PC-9 (cell line): ENCODE data around the gene KCNK15. TPM values are rescaled to one million over a fixed set of nuclear protein-coding genes. Genes with fewer than 3 reads are reported as not detected.

Experiments
- BruUV-seq: library from RNA; stranded (reverse); fragments of 400-500 nt; replicated peaks from 2 replicates; lab custom pipeline; 2021; lab: Mats Ljungman, UMichigan
- CTCF ChIA-PET: fragments of 300-600 bp; sonication (Branson Sonifier 250); formaldehyde crosslinking; loops from one replicate; lab custom pipeline; 2022; ENCODE audit warnings: antibody characterized with exemption; lab: Charles Lee
- POLR2A ChIA-PET: fragments of 300-600 bp; sonication (Branson Sonifier 250); formaldehyde crosslinking; loops from one replicate; lab custom pipeline; 2022; ENCODE audit warnings: antibody characterized with exemption; ENCODE audit not compliant: unreplicated experiment; lab: Charles Lee
- DNase-seq, 2 experiments: peaks; one replicate each; pipeline versions ENCODE4 v3.0.0 to v3.0.0-alpha.2; 2015 to 2022; ENCODE audit warnings: mixed read lengths in 1 of 2
- H2AFZ ChIP-seq: fragments of 200-600 bp; sonication (generic); 2 replicates; pipeline ENCODE4 v1.8.1; 2017; ENCODE audit warnings: antibody characterized with exemption
- H3F3A ChIP-seq: fragments of 200-600 bp; sonication (generic); 2 replicates; pipeline ENCODE4 v1.8.1; 2017; ENCODE audit warnings: antibody characterized with exemption, mild to moderate bottlenecking, low read depth; ENCODE audit not compliant: insufficient read depth
- H3K27ac ChIP-seq: fragments of 200-600 bp; sonication (generic); 2 replicates; pipeline ENCODE4 v1.6.1; 2016; ENCODE audit warnings: mixed run types
- H3K27me3 ChIP-seq: fragments of 200-600 bp; sonication (generic); 2 replicates; pipeline ENCODE4 v1.6.1; 2016; ENCODE audit warnings: low read depth, mixed run types; ENCODE audit not compliant: insufficient read depth
- H3K36me3 ChIP-seq: fragments of 200-600 bp; sonication (generic); 2 replicates; pipeline ENCODE4 v1.6.1; 2016; ENCODE audit warnings: low read depth, mixed run types
- H3K4me1 ChIP-seq: fragments of 200-600 bp; sonication (generic); replicated peaks from 2 replicates; pipeline ENCODE4 v1.6.1; 2016; ENCODE audit warnings: mixed run types; ENCODE audit not compliant: insufficient read depth
- H3K4me2 ChIP-seq: fragments of 200-600 bp; sonication (generic); 2 replicates; pipeline ENCODE4 v1.6.1; 2017; ENCODE audit warnings: mixed run types
- H3K4me3 ChIP-seq: fragments of 200-600 bp; sonication (generic); 2 replicates; pipeline ENCODE4 v1.6.1; 2016; ENCODE audit warnings: mixed run types
- H3K79me2 ChIP-seq: fragments of 200-600 bp; sonication (generic); 2 replicates; pipeline ENCODE4 v1.6.1; 2017; ENCODE audit warnings: low read depth, mixed run types
- H3K9me2 ChIP-seq: fragments of 200-600 bp; sonication (generic); 2 replicates; pipeline ENCODE4 v1.8.1; 2017; ENCODE audit warnings: mild to moderate bottlenecking; ENCODE audit not compliant: insufficient read depth
- H3K9me3 ChIP-seq: fragments of 200-600 bp; sonication (generic); 2 replicates; pipeline ENCODE4 v1.8.1; 2016; ENCODE audit warnings: low read depth; ENCODE audit not compliant: insufficient read depth
- H4K20me1 ChIP-seq: fragments of 200-600 bp; sonication (generic); 2 replicates; pipeline ENCODE4 v1.8.1; 2017; ENCODE audit not compliant: insufficient read depth
- EZH2 ChIP-seq: fragments of 200-600 bp; sonication (generic); IDR thresholded peaks from 2 replicates; pipeline ENCODE4 v1.8.0; 2017; ENCODE audit warnings: antibody characterized with exemption, low read depth
- intact Hi-C: fragments of 100-400 bp; cut with micrococcal nuclease; formaldehyde crosslinking; loops from one replicate; pipeline ENCODE4 v1.10.0; 2022; ENCODE audit not compliant: unreplicated experiment
- total RNA-seq: library from RNA; stranded (reverse); gene quantifications from 2 replicates; pipeline ENCODE4 v1.2.3, GENCODE V29; 2021
- TF ChIP-seq, protein P1 (sequence below): fragments of 200-600 bp; sonication (generic); conservative IDR thresholded peaks from 2 replicates; pipeline ENCODE4 v1.6.1; 2017; ENCODE audit warnings: mixed run types, antibody characterized with exemption, mild to moderate bottlenecking, moderate library complexity

Gene KCNK15
- total RNA-seq, 1 experiment from 2014 or later = 0.26 TPM

DNA sequence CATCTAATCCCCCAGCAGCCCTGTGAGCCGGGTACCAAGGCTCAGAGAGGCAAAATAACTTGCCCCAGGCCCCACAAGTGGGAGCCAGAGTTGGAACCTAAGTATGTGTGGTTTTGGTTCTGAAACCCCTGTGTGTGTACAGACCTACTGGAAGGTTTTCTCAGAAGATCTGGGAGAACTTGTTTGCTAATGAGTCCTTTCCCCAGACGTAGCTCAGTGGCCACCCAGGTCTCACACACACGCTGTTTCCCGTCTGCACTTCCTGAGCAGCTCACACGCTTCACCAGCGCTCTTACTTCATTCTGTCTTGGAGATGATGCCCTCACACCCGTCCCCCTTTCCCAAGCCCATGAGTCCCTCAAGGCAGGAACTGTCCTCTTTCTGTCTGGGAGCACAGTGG, 22.3 kb upstream of the KCNK15 start:
- no peak overlapping the region for H3K4me2 ChIP-seq
- ChIA-PET CTCF (no interaction called here), POLR2A (no interaction called here)

DNA sequence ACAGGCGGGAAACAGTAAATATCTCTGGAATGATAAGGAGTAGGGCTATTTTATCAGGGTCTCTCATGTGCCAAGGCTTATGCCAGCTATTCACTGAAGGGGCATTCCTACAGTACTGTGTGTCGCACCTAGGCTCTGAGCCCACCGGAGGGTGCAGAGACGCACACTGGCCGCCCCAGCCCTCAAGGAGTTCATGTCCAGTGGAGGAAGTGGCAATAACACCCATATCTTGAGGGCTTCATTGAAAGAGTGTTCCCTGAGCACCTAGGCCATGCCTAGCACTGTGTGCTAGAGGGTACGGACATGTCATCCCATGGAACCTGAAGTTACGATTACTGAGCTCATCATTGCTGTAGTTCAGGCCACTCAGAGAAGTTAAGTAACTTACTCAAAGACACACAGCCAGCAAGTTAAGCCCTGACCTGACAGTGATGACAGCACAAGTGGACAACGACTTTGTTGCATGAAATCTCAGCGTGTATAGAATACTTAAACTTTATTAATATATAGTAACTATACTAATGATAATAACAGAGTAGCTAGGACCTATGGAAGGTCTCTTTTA, 21.8 kb upstream of the KCNK15 start:
- Histone ChIP-seq H3F3A (peaks cover 32% of the 10 kb centered on the region), H3K4me2 (no peak overlapping the region), H3K27ac (no peak overlapping the region), H2AFZ (no peak overlapping the region), H3K9me2 (no peaks in the 10 kb centered on the region), H3K79me2 (no peaks in the 10 kb centered on the region), H3K27me3 (no peaks in the 10 kb centered on the region), H3K9me3 (no peaks in the 10 kb centered on the region), H3K36me3 (no peaks in the 10 kb centered on the region), H4K20me1 (no peaks in the 10 kb centered on the region), H3K4me3 (no peak overlapping the region), H3K4me1 (peaks cover 30% of the 10 kb centered on the region)
- ChIA-PET CTCF (no interaction called here), POLR2A (no interaction called here)
- TF ChIP-seq EZH2 = no peak
- TF ChIP-seq, protein P1, sequence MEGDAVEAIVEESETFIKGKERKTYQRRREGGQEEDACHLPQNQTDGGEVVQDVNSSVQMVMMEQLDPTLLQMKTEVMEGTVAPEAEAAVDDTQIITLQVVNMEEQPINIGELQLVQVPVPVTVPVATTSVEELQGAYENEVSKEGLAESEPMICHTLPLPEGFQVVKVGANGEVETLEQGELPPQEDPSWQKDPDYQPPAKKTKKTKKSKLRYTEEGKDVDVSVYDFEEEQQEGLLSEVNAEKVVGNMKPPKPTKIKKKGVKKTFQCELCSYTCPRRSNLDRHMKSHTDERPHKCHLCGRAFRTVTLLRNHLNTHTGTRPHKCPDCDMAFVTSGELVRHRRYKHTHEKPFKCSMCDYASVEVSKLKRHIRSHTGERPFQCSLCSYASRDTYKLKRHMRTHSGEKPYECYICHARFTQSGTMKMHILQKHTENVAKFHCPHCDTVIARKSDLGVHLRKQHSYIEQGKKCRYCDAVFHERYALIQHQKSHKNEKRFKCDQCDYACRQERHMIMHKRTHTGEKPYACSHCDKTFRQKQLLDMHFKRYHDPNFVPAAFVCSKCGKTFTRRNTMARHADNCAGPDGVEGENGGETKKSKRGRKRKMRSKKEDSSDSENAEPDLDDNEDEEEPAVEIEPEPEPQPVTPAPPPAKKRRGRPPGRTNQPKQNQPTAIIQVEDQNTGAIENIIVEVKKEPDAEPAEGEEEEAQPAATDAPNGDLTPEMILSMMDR = no peak
- intact Hi-C loops = no loop called here
- DNase-seq = no peak
- BruUV-seq = no TSS peak

More for the DNA sequence above, 22.3 kb upstream of the KCNK15 start:
- Histone ChIP-seq H3K36me3 (no peaks in the 10 kb centered on the region), H2AFZ (no peak overlapping the region), H3K9me3 (no peaks in the 10 kb centered on the region), H3K27me3 (no peaks in the 10 kb centered on the region), H3K27ac (no peak overlapping the region), H3K9me2 (no peaks in the 10 kb centered on the region), H3K4me1 (peaks cover 27% of the 10 kb centered on the region), H4K20me1 (no peaks in the 10 kb centered on the region), H3K4me3 (no peak overlapping the region), H3F3A (peaks cover 28% of the 10 kb centered on the region), H3K79me2 (no peaks in the 10 kb centered on the region)
- TF ChIP-seq, protein P1 = no peak
- TF ChIP-seq EZH2 = no peak
- intact Hi-C loops = no loop called here
- DNase-seq = no peak
- BruUV-seq = no TSS peak

DNA sequence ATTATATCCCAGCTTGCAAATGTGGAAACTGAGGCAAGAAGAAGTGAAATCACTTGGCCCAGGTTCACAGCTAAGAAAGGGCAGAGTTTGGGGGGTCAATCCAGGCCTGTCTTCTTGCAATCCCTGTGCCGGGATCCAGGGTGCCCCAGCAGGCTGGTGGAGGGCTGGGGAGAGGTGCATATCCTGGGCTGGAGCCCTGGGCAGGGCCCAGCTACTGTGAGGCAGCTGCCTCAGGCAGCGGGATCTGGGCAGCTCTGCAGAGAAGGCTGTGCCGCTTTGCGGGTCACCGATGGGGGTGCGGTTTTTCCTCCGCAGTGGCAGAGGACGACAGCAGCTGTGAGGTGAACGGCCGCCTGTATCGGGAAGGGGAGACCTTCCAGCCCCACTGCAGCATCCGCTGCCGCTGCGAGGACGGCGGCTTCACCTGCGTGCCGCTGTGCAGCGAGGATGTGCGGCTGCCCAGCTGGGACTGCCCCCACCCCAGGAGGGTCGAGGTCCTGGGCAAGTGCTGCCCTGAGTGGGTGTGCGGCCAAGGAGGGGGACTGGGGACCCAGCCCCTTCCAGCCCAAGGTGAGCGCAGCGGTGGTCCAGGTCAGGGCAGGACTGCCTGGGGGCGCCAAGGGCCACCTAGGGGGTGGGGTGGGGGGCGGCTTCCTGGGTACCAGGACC, 21.1 kb upstream of the KCNK15 start:
- H3K36me3 ChIP-seq = no peaks in the 10 kb centered on the region
- no peaks in the 10 kb centered on the region for H3K79me2 ChIP-seq
- intact Hi-C loops = loop anchor here (1.0 kb wide), 1 partner anchor 139 kb away; no protein-coding TSS in a partner anchor
- H2AFZ ChIP-seq = no peak overlapping the region
- H3K4me3 ChIP-seq = no peak overlapping the region
- peaks cover 37% of the 10 kb centered on the region for H3K4me1 ChIP-seq
- TF ChIP-seq EZH2 = no peak
- TF ChIP-seq, protein P1 = no peak
- no peaks in the 10 kb centered on the region for H3K9me3 ChIP-seq
- H4K20me1 ChIP-seq = no peaks in the 10 kb centered on the region
- no peak overlapping the region for H3K4me2 ChIP-seq
- POLR2A ChIA-PET = no interaction called here
- BruUV-seq = no TSS peak
- peaks cover 38% of the 10 kb centered on the region for H3F3A ChIP-seq
- H3K27ac ChIP-seq = no peak overlapping the region
- CTCF ChIA-PET = interaction anchor here (0.7 kb wide), 1 partner anchor 71 kb away, joined by 4 read pairs; no protein-coding TSS in a partner anchor
- no peaks in the 10 kb centered on the region for H3K27me3 ChIP-seq
- no peaks in the 10 kb centered on the region for H3K9me2 ChIP-seq
- no peak for DNase-seq
